ENCODE measurements around the gene NME3. TPM values are rescaled to one million over a fixed set of nuclear protein-coding genes. Genes with fewer than 3 reads are reported as not detected.

NME3 gene
- total RNA-seq, 1 donor from 2014 or later: 56.9 TPM

- no peaks in the 10 kb centered on the region for H3K27me3 ChIP-seq (ENCODE audit: control insufficient read depth, insufficient read depth, low read length)
- DNase-seq (ENCODE audit: low read depth): no peak
- H3K36me3 ChIP-seq (ENCODE audit: control insufficient read depth, insufficient read depth, low read length): peaks cover 48% of the 10 kb centered on the region
- FAIRE-seq: no peak
- no peak overlapping the region for H3K4me3 ChIP-seq (ENCODE audit: low read depth, low read length)
- TF ChIP-seq, protein P1, sequence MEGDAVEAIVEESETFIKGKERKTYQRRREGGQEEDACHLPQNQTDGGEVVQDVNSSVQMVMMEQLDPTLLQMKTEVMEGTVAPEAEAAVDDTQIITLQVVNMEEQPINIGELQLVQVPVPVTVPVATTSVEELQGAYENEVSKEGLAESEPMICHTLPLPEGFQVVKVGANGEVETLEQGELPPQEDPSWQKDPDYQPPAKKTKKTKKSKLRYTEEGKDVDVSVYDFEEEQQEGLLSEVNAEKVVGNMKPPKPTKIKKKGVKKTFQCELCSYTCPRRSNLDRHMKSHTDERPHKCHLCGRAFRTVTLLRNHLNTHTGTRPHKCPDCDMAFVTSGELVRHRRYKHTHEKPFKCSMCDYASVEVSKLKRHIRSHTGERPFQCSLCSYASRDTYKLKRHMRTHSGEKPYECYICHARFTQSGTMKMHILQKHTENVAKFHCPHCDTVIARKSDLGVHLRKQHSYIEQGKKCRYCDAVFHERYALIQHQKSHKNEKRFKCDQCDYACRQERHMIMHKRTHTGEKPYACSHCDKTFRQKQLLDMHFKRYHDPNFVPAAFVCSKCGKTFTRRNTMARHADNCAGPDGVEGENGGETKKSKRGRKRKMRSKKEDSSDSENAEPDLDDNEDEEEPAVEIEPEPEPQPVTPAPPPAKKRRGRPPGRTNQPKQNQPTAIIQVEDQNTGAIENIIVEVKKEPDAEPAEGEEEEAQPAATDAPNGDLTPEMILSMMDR (IDR thresholded peaks at IDR 0.05; ENCODE audit: insufficient read depth, low read length, severe bottlenecking): peak; percentile 66
Observed at GRCh38 chr16:1763521-1764511, 7.5 kb downstream of the NME3 start.

GRCh38 chr16:1762879-1763520, 8.3 kb downstream of the NME3 start:
- Histone ChIP-seq H3K27me3 (ENCODE audit: control insufficient read depth, insufficient read depth, low read length) (no peaks in the 10 kb centered on the region), H3K4me3 (ENCODE audit: low read depth, low read length) (no peak overlapping the region), H3K36me3 (ENCODE audit: control insufficient read depth, insufficient read depth, low read length) (peaks cover 47% of the 10 kb centered on the region)
- DNase-seq (ENCODE audit: low read depth) (no peak), FAIRE-seq (no peak)
- TF ChIP-seq, protein P1 (IDR thresholded peaks at IDR 0.05; ENCODE audit: insufficient read depth, low read length, severe bottlenecking): no peak

DNA sequence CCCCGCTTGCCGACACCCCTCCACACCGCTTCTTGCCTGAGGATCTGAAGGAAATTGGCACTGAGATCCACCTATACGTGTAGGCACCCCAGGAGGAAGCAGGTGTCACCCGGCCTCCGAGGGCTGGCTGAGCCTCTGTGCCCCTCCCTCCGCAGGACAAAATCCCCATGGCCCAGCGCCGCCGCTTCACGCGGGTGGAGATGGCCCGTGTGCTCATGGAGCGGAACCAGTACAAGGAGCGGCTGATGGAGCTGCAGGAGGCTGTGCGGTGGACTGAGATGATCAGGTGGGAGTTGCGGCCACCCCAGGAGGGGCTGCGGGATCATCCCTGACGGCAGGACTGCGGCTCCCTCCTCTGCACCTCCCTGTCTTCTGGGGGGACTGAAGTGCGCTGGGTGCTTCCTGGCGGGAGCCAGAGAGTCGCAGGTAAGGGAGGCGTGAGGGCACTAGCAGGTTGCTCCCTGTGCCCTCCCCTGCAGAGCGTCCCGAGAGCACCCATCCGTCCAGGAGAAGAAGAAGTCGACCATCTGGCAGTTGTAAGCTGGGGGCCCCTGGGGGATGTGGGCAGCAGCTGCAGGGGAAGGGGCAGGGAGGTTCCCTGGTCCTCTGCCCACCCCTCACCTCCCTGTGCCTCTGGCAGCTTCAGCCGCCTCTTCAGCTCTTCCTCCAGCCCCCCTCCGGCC, 9.0 kb downstream of the NME3 start:
- Histone ChIP-seq H3K36me3 (ENCODE audit: control insufficient read depth, insufficient read depth, low read length) (peaks cover 40% of the 10 kb centered on the region), H3K27me3 (ENCODE audit: control insufficient read depth, insufficient read depth, low read length) (no peaks in the 10 kb centered on the region), H3K4me3 (ENCODE audit: low read depth, low read length) (no peak overlapping the region)
- DNase-seq (ENCODE audit: low read depth) (no peak), FAIRE-seq (no peak)
- TF ChIP-seq, protein P1 (IDR thresholded peaks at IDR 0.05; ENCODE audit: insufficient read depth, low read length, severe bottlenecking): no peak

DNA sequence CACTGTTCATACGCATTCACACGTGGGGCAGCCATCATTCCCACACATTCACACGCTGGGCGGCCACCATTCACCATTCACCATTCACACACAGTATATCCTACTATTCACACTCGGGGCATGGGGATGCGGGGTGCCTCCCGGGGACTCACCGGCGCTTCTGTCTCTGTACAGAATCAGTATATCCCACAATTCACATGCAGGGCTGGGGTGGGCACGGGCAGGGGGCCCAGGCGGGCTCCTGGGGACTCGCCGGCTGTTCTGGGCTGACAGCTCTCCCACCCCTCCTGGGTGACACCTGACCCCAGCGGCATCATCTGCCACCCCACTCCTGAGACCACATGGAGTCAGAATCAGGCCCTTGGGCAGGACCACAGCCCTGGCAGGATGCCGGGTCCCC, 9.6 kb downstream of the NME3 start:
- no peaks in the 10 kb centered on the region for H3K27me3 ChIP-seq (ENCODE audit: control insufficient read depth, insufficient read depth, low read length)
- H3K36me3 ChIP-seq (ENCODE audit: control insufficient read depth, insufficient read depth, low read length): peaks cover 36% of the 10 kb centered on the region
- TF ChIP-seq, protein P1 (IDR thresholded peaks at IDR 0.05; ENCODE audit: insufficient read depth, low read length, severe bottlenecking): no peak
- H3K4me3 ChIP-seq (ENCODE audit: low read depth, low read length): no peak overlapping the region
- DNase-seq (ENCODE audit: low read depth) (no peak), FAIRE-seq (no peak)

- Histone ChIP-seq H3K4me3 (ENCODE audit: low read depth, low read length) (no peak overlapping the region), H3K36me3 (ENCODE audit: control insufficient read depth, insufficient read depth, low read length) (peaks cover 32% of the 10 kb centered on the region), H3K27me3 (ENCODE audit: control insufficient read depth, insufficient read depth, low read length) (no peaks in the 10 kb centered on the region)
- DNase-seq (ENCODE audit: low read depth) (no peak), FAIRE-seq (no peak)
- TF ChIP-seq, protein P1 (IDR thresholded peaks at IDR 0.05; ENCODE audit: insufficient read depth, low read length, severe bottlenecking): no peak
Observed at GRCh38 chr16:1760911-1761310, 10.4 kb downstream of the NME3 start.
